Measurements from ENCODE around the gene KRTAP4-12.
"Not testable (repeated sequence)": the region's sequence is repeated elsewhere in the genome, so short reads cannot be mapped to it uniquely, and the experiment has no call there.

The KRTAP4-12 gene

GRCh38 chr17:41084100-41084856 lies 39.7 kb downstream of the KRTAP4-12 start, which contains the start of gene KRTAP4-7:
KRTAP4-7 (plus strand) TSS chr17:41084150; CDS start chr17:41084207, 57 bp downstream.
- not testable (repeated sequence) for DNase-seq

- DNase-seq, result not testable (repeated sequence)
Observed at GRCh38 chr17:41083427-41083826, 40.6 kb downstream of the KRTAP4-12 start.

- DNase-seq, result no peak
Observed at GRCh38 chr17:41082626-41083025, 41.4 kb downstream of the KRTAP4-12 start.

- no peak for DNase-seq
Observed at GRCh38 chr17:41076788-41077187, 47.2 kb downstream of the KRTAP4-12 start.

- DNase-seq, result no peak
Observed at GRCh38 chr17:41073676-41074075, 50.3 kb downstream of the KRTAP4-12 start.

All from NCI-H2171 (cell line).